ENCODE data around the gene JDP2.

JDP2 gene

DNA sequence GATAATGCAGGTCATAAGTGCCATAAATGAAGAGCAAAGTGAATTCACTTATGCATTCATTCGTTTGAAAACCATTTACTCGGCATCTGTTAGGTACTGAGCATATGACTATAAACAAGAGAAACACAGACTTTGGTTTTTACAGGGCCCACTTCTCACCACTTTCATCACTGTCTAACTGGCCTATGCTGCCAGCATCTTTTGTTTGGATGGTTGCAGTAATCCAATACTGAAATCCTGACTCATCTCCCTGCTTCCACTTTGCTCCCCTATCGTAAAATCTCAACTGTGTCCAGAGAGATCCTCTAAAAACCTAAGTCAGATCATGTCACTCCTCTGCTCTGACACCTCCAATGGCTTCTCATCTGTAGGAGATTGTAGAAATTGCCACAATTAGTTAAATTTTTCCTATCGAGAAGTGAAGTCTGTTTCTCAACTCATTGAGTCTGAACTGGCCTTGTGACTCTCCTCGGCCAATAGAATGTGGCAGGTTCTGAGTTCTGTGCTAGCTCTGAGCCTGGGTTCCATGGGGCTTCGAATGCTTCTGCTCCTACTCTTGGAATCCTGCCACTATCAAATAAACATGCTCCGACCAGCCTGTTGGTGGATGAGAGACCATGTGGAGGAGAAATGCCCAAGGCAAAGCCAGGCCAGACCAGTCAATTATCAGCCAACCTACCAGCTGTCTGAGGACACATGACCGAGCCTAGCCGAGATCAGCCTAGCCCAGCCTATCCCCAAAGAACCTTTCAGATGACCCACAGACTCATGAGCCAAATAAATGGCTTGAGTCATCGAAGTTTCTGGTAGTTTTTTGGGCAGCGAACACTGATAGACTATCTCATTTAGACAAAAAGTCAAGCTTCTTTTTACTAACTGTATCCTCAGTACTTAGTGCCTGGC is 92.3 kb downstream of the JDP2 start:
- no peak for DNase-seq (ENCODE audit: low read depth)
- no peak overlapping the region for H3K4me3 ChIP-seq (ENCODE audit: low read depth, low read length)
- TF ChIP-seq, protein P1, sequence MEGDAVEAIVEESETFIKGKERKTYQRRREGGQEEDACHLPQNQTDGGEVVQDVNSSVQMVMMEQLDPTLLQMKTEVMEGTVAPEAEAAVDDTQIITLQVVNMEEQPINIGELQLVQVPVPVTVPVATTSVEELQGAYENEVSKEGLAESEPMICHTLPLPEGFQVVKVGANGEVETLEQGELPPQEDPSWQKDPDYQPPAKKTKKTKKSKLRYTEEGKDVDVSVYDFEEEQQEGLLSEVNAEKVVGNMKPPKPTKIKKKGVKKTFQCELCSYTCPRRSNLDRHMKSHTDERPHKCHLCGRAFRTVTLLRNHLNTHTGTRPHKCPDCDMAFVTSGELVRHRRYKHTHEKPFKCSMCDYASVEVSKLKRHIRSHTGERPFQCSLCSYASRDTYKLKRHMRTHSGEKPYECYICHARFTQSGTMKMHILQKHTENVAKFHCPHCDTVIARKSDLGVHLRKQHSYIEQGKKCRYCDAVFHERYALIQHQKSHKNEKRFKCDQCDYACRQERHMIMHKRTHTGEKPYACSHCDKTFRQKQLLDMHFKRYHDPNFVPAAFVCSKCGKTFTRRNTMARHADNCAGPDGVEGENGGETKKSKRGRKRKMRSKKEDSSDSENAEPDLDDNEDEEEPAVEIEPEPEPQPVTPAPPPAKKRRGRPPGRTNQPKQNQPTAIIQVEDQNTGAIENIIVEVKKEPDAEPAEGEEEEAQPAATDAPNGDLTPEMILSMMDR (IDR thresholded peaks at IDR 0.05; ENCODE audit: low read depth, low read length, missing control alignments): no peak
- in situ Hi-C loops (cut with HindIII; ENCODE audit: low sequenced_read_pairs): no loop called here

DNA sequence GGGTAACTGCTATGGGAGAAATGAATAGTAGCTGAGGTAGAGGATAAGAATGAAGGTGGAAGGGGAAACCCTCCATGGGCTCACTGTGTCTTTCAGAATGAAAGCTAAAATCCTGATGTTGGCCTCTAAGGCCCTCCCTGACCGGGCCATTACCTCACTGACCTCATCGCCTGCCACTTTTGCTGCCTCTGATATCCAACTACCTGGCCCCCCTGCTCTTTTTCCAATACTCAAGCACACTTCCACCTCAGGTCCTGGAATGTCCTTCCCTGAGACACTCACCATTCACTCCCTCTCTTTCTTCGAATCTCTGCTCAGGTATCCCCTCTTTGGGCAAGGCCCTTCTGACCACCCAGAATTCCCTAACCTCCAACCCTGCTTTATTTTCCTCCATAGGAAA is 93.0 kb downstream of the JDP2 start:
- TF ChIP-seq, protein P1 (IDR thresholded peaks at IDR 0.05; ENCODE audit: low read depth, low read length, missing control alignments): no peak
- in situ Hi-C loops (cut with HindIII; ENCODE audit: low sequenced_read_pairs): no loop called here
- DNase-seq (ENCODE audit: low read depth): no peak
- no peak overlapping the region for H3K4me3 ChIP-seq (ENCODE audit: low read depth, low read length)

DNA sequence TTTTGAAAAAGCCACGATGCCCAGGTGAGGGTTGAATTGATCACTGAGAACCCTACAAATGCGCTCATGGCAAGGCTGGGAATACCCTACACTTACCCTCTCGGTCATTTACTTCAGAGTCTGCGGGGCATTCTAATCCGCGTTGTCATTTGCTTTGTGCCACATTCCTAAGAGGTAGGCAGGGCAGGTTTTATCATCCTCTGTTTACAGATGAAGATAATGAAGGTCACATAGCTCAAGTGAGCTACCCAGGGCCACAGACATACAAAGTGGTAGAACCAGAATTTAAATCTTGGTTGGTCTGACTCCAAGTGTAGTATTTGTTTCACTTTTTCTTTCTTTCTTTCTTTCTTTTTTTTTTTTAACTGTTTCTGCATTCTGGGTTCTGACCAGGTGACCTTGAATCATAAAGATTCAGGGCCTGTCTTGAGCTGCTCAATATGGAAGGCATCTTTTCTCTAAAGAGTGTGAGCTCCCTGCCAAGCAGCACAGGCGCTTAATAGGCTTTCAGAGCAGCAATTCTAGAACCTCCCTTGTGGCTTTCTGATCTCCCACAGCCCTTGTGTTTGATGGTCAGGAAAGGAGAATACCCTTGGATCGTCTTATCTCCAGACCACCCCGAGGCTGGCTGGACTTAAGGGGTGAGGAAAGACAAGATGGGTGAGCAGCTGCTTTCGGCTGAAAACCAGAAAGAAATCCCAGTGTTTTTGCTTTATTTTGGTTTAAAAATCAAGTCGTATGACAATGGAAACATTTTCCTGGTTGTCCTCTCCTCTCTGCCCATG is 93.8 kb downstream of the JDP2 start:
- TF ChIP-seq, protein P1 (IDR thresholded peaks at IDR 0.05; ENCODE audit: low read depth, low read length, missing control alignments): no peak
- DNase-seq (ENCODE audit: low read depth): no peak
- in situ Hi-C loops (cut with HindIII; ENCODE audit: low sequenced_read_pairs): no loop called here
- H3K4me3 ChIP-seq (ENCODE audit: low read depth, low read length): no peak overlapping the region

DNA sequence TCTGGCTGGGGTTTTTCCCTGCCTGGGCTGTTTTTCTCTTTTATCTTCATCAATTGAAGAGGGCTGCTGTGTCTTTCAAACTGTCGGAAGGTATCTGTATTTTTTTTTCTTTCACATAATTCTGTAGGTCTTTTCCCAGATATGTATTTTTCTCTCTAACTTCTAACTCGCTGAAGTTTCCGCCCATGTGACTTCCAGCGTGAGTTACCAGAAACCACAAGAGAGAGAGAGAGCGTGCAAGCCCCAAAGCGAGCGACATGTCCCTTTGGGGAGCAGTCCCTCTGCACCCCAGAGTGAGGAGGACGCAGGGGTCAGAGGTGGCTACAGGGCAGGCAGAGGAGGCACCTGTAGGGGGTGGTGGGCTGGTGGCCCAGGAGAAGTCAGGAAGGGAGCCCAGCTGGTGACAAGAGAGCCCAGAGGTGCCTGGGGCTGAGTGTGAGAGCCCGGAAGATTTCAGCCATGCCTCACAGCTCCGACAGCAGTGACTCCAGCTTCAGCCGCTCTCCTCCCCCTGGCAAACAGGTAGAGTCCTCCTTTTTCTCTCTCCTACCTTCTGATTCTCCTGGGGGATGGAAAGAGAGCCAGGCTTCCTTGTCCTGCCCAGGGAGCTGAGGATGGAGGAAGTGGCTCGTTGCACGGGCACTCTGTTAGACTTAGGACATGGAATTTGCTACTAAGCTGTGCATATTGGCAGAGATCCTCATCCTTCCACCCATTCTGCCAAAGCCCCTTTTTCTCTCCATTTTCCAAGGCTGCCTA is 94.6 kb downstream of the JDP2 start, which contains the start of gene BATF:
Gene BATF, plus strand, starts transcription at position 246 of the 759 bp plus-strand sequence. Its CDS starts 214 bp downstream, at position 460.
- TF ChIP-seq, protein P1 (IDR thresholded peaks at IDR 0.05; ENCODE audit: low read depth, low read length, missing control alignments): no peak
- DNase-seq (ENCODE audit: low read depth): no peak
- in situ Hi-C loops (cut with HindIII; ENCODE audit: low sequenced_read_pairs): no loop called here
- H3K4me3 ChIP-seq (ENCODE audit: low read depth, low read length): no peak within 1 kb of the TSS

DNA sequence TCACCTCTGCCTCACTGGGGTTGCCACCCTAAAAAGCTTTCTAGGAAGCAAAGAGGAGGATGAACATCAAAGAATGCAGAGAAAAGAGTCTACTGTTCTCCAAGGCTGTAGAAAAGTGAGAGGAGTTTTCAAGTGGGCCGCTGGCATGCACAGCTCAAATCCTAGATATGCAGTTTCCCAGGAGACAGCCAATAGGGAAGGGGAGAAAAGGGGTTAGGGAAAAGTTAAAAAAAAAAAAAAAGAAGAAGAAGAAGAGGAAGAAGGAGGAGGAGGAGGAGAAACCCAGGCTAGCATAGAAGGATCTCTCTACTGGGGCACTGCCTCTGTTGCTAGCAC is 95.1 kb downstream of the JDP2 start:
- no peak for DNase-seq (ENCODE audit: low read depth)
- TF ChIP-seq, protein P1 (IDR thresholded peaks at IDR 0.05; ENCODE audit: low read depth, low read length, missing control alignments): no peak
- in situ Hi-C loops (cut with HindIII; ENCODE audit: low sequenced_read_pairs): no loop called here
- H3K4me3 ChIP-seq (ENCODE audit: low read depth, low read length): no peak overlapping the region

Measured in astrocyte of the cerebellum (primary cell).